ENCODE data around the gene NFKB1.

NFKB1 gene

DNA sequence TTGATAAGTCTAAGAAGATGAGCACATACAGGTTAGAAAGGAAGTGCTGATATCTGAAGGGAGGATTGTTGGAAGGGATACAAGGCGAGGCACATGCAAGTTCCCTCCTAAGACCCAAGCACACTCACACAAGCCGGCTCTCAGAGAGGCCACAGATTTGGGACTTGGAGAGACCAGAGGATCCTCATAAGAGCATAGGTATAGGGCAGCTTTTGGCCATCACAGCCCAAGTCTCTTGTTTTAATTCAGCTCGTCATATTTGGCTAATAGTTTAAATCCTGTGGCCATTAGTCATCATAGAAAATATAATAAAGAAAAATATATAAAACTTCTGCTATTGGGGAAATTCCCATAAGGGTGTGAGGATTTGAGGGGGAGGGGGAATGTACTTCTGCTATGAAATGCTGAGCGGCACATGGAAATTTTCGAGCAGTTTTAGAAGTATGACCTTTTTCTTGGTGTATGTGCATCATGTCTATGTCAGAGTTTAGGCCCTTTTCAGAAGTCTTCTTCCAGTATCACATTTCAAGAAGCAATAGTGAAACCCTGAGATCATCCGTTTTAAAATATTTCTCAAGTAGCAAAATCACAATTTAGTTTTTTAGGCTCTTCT, 97.7 kb downstream of the NFKB1 start:
- H3K36me3 ChIP-seq (ENCODE audit: control insufficient read depth, insufficient read depth, low read length): no peaks in the 10 kb centered on the region; the same call in 1 of the 2 replicates
- H3K9ac ChIP-seq (ENCODE audit: low read depth, low read length): no peak overlapping the region
- H3K4me3 ChIP-seq (ENCODE audit: low read depth, low read length): no peak overlapping the region
- no peaks in the 10 kb centered on the region for H3K27me3 ChIP-seq (ENCODE audit: control insufficient read depth, insufficient read depth, low read length)
- no peaks in the 10 kb centered on the region for H3K9me3 ChIP-seq (ENCODE audit: control insufficient read depth, insufficient read depth, low read length)
- no peaks in the 10 kb centered on the region for H3K4me1 ChIP-seq (ENCODE audit: control insufficient read depth, insufficient read depth, low read length)
- H3K27ac ChIP-seq (ENCODE audit: low read depth, low read length): no peak overlapping the region

GRCh38 chr4:102599455-102599854, 98.3 kb downstream of the NFKB1 start:
- H3K36me3 ChIP-seq (ENCODE audit: control insufficient read depth, insufficient read depth, low read length): no peaks in the 10 kb centered on the region; the same call in 1 of the 2 replicates
- H3K4me3 ChIP-seq (ENCODE audit: low read depth, low read length): no peak overlapping the region
- no peak overlapping the region for H3K9ac ChIP-seq (ENCODE audit: low read depth, low read length)
- no peaks in the 10 kb centered on the region for H3K27me3 ChIP-seq (ENCODE audit: control insufficient read depth, insufficient read depth, low read length)
- H3K4me1 ChIP-seq (ENCODE audit: control insufficient read depth, insufficient read depth, low read length): no peaks in the 10 kb centered on the region
- H3K27ac ChIP-seq (ENCODE audit: low read depth, low read length): no peak overlapping the region
- H3K9me3 ChIP-seq (ENCODE audit: control insufficient read depth, insufficient read depth, low read length): no peaks in the 10 kb centered on the region

DNA sequence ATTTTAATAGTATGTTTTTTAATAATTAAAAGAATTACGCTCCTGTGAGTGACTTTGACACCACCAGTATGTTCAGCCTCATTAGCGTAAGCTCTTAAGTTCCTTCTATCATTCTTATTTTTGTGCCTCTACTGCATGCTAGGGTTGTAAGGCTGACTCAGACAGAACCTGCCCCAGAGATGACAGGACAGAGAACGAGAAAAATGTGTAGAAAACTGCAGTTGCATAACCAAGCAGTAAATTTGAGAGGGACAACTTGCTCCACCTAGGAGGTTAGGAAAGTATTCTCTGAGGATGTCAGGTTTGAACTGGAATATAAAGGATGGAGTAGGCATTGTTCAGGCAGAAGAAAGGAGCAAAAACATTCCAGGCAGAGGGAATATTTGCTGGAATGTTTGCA, 98.7 kb downstream of the NFKB1 start:
- no peak overlapping the region for H3K4me3 ChIP-seq (ENCODE audit: low read depth, low read length)
- no peaks in the 10 kb centered on the region for H3K27me3 ChIP-seq (ENCODE audit: control insufficient read depth, insufficient read depth, low read length)
- no peaks in the 10 kb centered on the region for H3K9me3 ChIP-seq (ENCODE audit: control insufficient read depth, insufficient read depth, low read length)
- no peaks in the 10 kb centered on the region; the same call in 1 of the 2 replicates for H3K36me3 ChIP-seq (ENCODE audit: control insufficient read depth, insufficient read depth, low read length)
- no peaks in the 10 kb centered on the region for H3K4me1 ChIP-seq (ENCODE audit: control insufficient read depth, insufficient read depth, low read length)
- no peak overlapping the region for H3K9ac ChIP-seq (ENCODE audit: low read depth, low read length)
- H3K27ac ChIP-seq (ENCODE audit: low read depth, low read length): no peak overlapping the region

GRCh38 chr4:102600689-102601088, 99.5 kb downstream of the NFKB1 start:
- Histone ChIP-seq H3K9ac (ENCODE audit: low read depth, low read length) (no peak overlapping the region), H3K9me3 (ENCODE audit: control insufficient read depth, insufficient read depth, low read length) (no peaks in the 10 kb centered on the region), H3K4me3 (ENCODE audit: low read depth, low read length) (no peak overlapping the region), H3K27ac (ENCODE audit: low read depth, low read length) (no peak overlapping the region), H3K4me1 (ENCODE audit: control insufficient read depth, insufficient read depth, low read length) (no peaks in the 10 kb centered on the region), H3K36me3 (ENCODE audit: control insufficient read depth, insufficient read depth, low read length) (no peaks in the 10 kb centered on the region; the same call in 1 of the 2 replicates), H3K27me3 (ENCODE audit: control insufficient read depth, insufficient read depth, low read length) (no peaks in the 10 kb centered on the region)

- Histone ChIP-seq H3K27ac (ENCODE audit: low read depth, low read length) (no peak overlapping the region), H3K36me3 (ENCODE audit: control insufficient read depth, insufficient read depth, low read length) (no peaks in the 10 kb centered on the region; the same call in 1 of the 2 replicates), H3K4me3 (ENCODE audit: low read depth, low read length) (no peak overlapping the region), H3K9ac (ENCODE audit: low read depth, low read length) (no peak overlapping the region), H3K9me3 (ENCODE audit: control insufficient read depth, insufficient read depth, low read length) (no peaks in the 10 kb centered on the region), H3K4me1 (ENCODE audit: control insufficient read depth, insufficient read depth, low read length) (no peaks in the 10 kb centered on the region), H3K27me3 (ENCODE audit: control insufficient read depth, insufficient read depth, low read length) (no peaks in the 10 kb centered on the region)
These were observed 100.5 kb downstream of the NFKB1 start for GRCh38 chr4:102601586-102602227.

DNA sequence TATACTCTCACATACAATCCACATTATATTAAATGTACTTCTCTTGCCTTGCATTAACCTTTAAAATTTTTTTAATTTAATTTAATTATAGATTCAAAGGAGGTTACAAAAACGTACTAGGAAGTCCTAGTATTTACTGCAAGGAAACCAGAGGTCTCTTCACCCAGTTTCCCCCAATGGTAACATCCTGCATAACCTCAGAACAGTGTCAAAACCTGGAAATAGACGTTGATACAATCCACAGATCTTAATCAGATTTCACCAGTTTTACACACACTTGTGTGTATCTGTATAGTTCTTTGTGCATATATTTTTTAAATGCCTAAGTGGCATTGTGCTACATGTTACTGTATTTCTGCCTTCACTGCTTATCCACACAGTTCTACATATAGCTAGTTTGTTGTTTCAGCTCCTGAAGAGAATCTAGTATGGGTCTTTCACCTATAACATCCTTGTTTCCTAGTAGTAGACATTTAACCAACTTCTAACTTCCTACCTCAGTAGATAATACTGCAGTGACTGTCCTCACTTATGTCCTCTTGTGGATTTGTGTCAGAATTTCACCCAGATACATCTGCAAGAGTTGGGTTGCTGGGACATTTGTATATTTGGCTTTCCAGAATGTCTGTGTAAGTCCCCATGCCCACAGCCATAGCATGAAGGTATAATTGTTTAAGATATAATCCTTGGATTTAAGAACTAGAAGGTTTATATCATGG, 103.2 kb downstream of the NFKB1 start:
- H3K9ac ChIP-seq (ENCODE audit: low read depth, low read length): no peak overlapping the region
- no peaks in the 10 kb centered on the region for H3K27me3 ChIP-seq (ENCODE audit: control insufficient read depth, insufficient read depth, low read length)
- H3K36me3 ChIP-seq (ENCODE audit: control insufficient read depth, insufficient read depth, low read length): no peaks in the 10 kb centered on the region

GRCh38 chr4:102606261-102606660, 105.1 kb downstream of the NFKB1 start:
- no peak overlapping the region for H3K27ac ChIP-seq (ENCODE audit: low read depth, low read length)
- no peaks in the 10 kb centered on the region for H3K9me3 ChIP-seq (ENCODE audit: control insufficient read depth, insufficient read depth, low read length)
- no peaks in the 10 kb centered on the region for H3K27me3 ChIP-seq (ENCODE audit: control insufficient read depth, insufficient read depth, low read length)
- H3K9ac ChIP-seq (ENCODE audit: low read depth, low read length): no peak overlapping the region
- no peaks in the 10 kb centered on the region for H3K36me3 ChIP-seq (ENCODE audit: control insufficient read depth, insufficient read depth, low read length)
- H3K4me1 ChIP-seq (ENCODE audit: control insufficient read depth, insufficient read depth, low read length): no peaks in the 10 kb centered on the region
- H3K4me3 ChIP-seq (ENCODE audit: low read depth, low read length): no peak overlapping the region

More for the DNA sequence above, 103.2 kb downstream of the NFKB1 start:
- Histone ChIP-seq H3K9me3 (ENCODE audit: control insufficient read depth, insufficient read depth, low read length) (no peaks in the 10 kb centered on the region), H3K27ac (ENCODE audit: low read depth, low read length) (no peak overlapping the region), H3K4me1 (ENCODE audit: control insufficient read depth, insufficient read depth, low read length) (no peaks in the 10 kb centered on the region), H3K4me3 (ENCODE audit: low read depth, low read length) (no peak overlapping the region)

GRCh38 chr4:102606846-102607450, 105.8 kb downstream of the NFKB1 start:
- no peaks in the 10 kb centered on the region for H3K36me3 ChIP-seq (ENCODE audit: control insufficient read depth, insufficient read depth, low read length)
- H3K4me3 ChIP-seq (ENCODE audit: low read depth, low read length): no peak overlapping the region
- no peak overlapping the region for H3K9ac ChIP-seq (ENCODE audit: low read depth, low read length)
- no peaks in the 10 kb centered on the region for H3K9me3 ChIP-seq (ENCODE audit: control insufficient read depth, insufficient read depth, low read length)
- no peak overlapping the region for H3K27ac ChIP-seq (ENCODE audit: low read depth, low read length)
- no peaks in the 10 kb centered on the region for H3K4me1 ChIP-seq (ENCODE audit: control insufficient read depth, insufficient read depth, low read length)
- H3K27me3 ChIP-seq (ENCODE audit: control insufficient read depth, insufficient read depth, low read length): no peaks in the 10 kb centered on the region

- no peaks in the 10 kb centered on the region for H3K27me3 ChIP-seq (ENCODE audit: control insufficient read depth, insufficient read depth, low read length)
- no peaks in the 10 kb centered on the region for H3K9me3 ChIP-seq (ENCODE audit: control insufficient read depth, insufficient read depth, low read length)
- no peak overlapping the region for H3K4me3 ChIP-seq (ENCODE audit: low read depth, low read length)
- no peaks in the 10 kb centered on the region for H3K36me3 ChIP-seq (ENCODE audit: control insufficient read depth, insufficient read depth, low read length)
- no peak overlapping the region for H3K9ac ChIP-seq (ENCODE audit: low read depth, low read length)
- H3K27ac ChIP-seq (ENCODE audit: low read depth, low read length): no peak overlapping the region
- no peaks in the 10 kb centered on the region for H3K4me1 ChIP-seq (ENCODE audit: control insufficient read depth, insufficient read depth, low read length)
These were observed 107.0 kb downstream of the NFKB1 start for GRCh38 chr4:102608190-102608589.

DNA sequence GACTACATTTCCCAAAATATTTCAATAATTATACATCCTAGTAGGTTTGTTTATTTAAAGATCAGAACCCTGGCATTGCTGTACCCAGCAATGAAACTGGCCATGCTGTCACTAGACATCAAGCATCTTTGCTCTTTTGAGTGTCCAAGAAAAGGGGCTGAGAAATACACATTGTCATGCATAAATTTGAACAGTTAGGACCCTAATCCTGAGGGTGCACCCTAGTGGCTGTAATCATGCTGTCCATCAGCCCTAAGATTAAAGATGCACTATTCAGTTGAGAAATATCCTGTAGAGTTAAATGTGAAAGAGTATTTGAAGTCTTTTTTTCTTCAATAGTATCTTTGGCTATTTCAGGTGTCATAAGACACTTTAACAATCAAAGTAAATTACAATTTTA, 108.8 kb downstream of the NFKB1 start:
- no peak overlapping the region for H3K27ac ChIP-seq (ENCODE audit: low read depth, low read length)
- H3K27me3 ChIP-seq (ENCODE audit: control insufficient read depth, insufficient read depth, low read length): no peaks in the 10 kb centered on the region
- no peak overlapping the region for H3K9ac ChIP-seq (ENCODE audit: low read depth, low read length)
- H3K9me3 ChIP-seq (ENCODE audit: control insufficient read depth, insufficient read depth, low read length): no peaks in the 10 kb centered on the region
- H3K4me1 ChIP-seq (ENCODE audit: control insufficient read depth, insufficient read depth, low read length): no peaks in the 10 kb centered on the region; the same call in 1 of the 2 replicates
- no peaks in the 10 kb centered on the region for H3K36me3 ChIP-seq (ENCODE audit: control insufficient read depth, insufficient read depth, low read length)
- no peak overlapping the region for H3K4me3 ChIP-seq (ENCODE audit: low read depth, low read length)

DNA sequence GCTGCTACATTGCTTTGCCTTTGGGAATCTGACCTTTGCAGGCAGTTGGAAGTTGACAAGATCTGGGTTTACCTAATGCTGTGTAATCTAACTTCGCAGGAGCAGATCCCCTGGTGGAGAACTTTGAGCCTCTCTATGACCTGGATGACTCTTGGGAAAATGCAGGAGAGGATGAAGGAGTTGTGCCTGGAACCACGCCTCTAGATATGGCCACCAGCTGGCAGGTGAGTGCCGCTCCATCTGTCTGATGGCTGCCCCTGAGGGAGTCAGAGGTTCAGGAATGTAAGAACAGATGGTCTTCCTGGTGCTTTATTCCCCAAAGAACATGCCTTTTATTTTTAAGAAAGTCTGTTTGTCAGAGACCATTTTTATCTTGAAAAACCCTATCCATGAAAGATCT, 109.3 kb downstream of the NFKB1 start:
- Histone ChIP-seq H3K36me3 (ENCODE audit: control insufficient read depth, insufficient read depth, low read length) (no peaks in the 10 kb centered on the region), H3K9ac (ENCODE audit: low read depth, low read length) (no peak overlapping the region), H3K4me1 (ENCODE audit: control insufficient read depth, insufficient read depth, low read length) (no peaks in the 10 kb centered on the region; the same call in 1 of the 2 replicates), H3K4me3 (ENCODE audit: low read depth, low read length) (no peak overlapping the region), H3K9me3 (ENCODE audit: control insufficient read depth, insufficient read depth, low read length) (no peaks in the 10 kb centered on the region), H3K27ac (ENCODE audit: low read depth, low read length) (no peak overlapping the region), H3K27me3 (ENCODE audit: control insufficient read depth, insufficient read depth, low read length) (no peaks in the 10 kb centered on the region)

All from HUES48 (cell line).